Measurements from ENCODE around the gene POFUT1.

DNA sequence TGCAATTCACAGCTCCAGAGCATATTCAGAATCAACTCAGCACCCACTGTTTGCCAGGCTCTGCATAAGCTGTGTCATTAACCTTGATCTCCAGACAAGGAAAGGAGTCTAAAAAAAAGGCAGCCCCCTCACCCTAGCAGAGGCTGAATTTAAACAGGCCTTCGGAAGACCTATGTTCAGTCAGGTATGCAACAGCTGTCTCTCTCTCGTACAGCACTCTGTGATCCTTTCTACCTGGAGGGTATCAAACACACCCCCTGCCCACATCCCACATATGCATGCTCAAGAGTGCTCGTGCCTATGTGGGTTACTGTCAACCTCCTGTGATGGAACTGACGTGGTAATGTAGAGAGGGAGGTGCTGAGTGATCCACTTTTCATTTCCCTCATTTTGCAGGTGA is 8.7 kb upstream of the POFUT1 start:
- TF ChIP-seq POLR2AphosphoS5 (IDR thresholded peaks at IDR 0.05; ENCODE audit: insufficient read depth, low read depth, low read length) (no peak), EZH2 (IDR thresholded peaks at IDR 0.05; ENCODE audit: borderline replicate concordance, low read depth, low read length, severe bottlenecking) (no peak), POLR2A (IDR thresholded peaks at IDR 0.05; ENCODE audit: low read depth, low read length) (no peak), FOS (IDR thresholded peaks at IDR 0.05; ENCODE audit: borderline replicate concordance, insufficient read depth, low read length) (no peak), GATA2 (IDR thresholded peaks at IDR 0.05; ENCODE audit: insufficient read depth, insufficient read length, low read depth, low read length) (no peak)
- TF ChIP-seq, protein P1, sequence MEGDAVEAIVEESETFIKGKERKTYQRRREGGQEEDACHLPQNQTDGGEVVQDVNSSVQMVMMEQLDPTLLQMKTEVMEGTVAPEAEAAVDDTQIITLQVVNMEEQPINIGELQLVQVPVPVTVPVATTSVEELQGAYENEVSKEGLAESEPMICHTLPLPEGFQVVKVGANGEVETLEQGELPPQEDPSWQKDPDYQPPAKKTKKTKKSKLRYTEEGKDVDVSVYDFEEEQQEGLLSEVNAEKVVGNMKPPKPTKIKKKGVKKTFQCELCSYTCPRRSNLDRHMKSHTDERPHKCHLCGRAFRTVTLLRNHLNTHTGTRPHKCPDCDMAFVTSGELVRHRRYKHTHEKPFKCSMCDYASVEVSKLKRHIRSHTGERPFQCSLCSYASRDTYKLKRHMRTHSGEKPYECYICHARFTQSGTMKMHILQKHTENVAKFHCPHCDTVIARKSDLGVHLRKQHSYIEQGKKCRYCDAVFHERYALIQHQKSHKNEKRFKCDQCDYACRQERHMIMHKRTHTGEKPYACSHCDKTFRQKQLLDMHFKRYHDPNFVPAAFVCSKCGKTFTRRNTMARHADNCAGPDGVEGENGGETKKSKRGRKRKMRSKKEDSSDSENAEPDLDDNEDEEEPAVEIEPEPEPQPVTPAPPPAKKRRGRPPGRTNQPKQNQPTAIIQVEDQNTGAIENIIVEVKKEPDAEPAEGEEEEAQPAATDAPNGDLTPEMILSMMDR (IDR thresholded peaks at IDR 0.05; ENCODE audit: extremely low read depth in 1 of 2, insufficient read depth in 1 of 2, low read depth in 1 of 2, low read length in 2 of 2) = no peak
- TF ChIP-seq, protein P2, sequence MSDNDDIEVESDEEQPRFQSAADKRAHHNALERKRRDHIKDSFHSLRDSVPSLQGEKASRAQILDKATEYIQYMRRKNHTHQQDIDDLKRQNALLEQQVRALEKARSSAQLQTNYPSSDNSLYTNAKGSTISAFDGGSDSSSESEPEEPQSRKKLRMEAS (IDR thresholded peaks at IDR 0.05; ENCODE audit: insufficient read depth, insufficient read length) = no peak
